Measurements from ENCODE around the gene FOXL2NB.

- TF ChIP-seq, protein P1, sequence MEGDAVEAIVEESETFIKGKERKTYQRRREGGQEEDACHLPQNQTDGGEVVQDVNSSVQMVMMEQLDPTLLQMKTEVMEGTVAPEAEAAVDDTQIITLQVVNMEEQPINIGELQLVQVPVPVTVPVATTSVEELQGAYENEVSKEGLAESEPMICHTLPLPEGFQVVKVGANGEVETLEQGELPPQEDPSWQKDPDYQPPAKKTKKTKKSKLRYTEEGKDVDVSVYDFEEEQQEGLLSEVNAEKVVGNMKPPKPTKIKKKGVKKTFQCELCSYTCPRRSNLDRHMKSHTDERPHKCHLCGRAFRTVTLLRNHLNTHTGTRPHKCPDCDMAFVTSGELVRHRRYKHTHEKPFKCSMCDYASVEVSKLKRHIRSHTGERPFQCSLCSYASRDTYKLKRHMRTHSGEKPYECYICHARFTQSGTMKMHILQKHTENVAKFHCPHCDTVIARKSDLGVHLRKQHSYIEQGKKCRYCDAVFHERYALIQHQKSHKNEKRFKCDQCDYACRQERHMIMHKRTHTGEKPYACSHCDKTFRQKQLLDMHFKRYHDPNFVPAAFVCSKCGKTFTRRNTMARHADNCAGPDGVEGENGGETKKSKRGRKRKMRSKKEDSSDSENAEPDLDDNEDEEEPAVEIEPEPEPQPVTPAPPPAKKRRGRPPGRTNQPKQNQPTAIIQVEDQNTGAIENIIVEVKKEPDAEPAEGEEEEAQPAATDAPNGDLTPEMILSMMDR (IDR thresholded peaks at IDR 0.05) = no peak
- TF ChIP-seq BHLHE40 (IDR thresholded peaks at IDR 0.05; ENCODE audit: low read depth, low read length) (no peak), EP300 (IDR thresholded peaks at IDR 0.05) (no peak), RAD21 (conservative IDR thresholded peaks at IDR 0.05 in 1 of 2, IDR thresholded peaks at IDR 0.05 in 1 of 2) (no peak)
These were observed 24.8 kb downstream of the FOXL2NB start for GRCh38 chr3:138971766-138972320.
